ENCODE measurements around the gene GAS7.

Gene GAS7

DNA sequence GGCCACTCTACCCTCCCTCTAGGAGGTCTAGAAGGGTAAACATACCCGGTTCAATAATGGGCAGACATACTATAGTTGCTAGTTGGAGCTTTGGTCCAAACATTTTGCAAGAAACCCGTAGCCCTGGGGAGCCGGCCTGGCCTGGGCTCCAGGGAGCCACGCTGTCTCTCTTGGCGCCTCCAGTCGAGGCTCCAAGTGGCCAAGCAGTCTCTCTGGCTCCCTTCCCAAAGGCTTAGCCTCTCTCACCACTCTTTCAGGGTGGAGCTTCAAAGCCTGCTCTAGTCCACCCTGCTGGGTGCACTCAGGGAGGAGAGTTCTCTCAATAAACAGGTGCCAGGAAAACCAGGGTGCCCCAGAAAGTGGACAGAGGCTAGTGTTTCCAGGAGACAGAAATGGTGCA is 325.6 kb downstream of the GAS7 start:
- no peak overlapping the region for H3K4me3 ChIP-seq (ENCODE audit: low read length)
- TF ChIP-seq, protein P1, sequence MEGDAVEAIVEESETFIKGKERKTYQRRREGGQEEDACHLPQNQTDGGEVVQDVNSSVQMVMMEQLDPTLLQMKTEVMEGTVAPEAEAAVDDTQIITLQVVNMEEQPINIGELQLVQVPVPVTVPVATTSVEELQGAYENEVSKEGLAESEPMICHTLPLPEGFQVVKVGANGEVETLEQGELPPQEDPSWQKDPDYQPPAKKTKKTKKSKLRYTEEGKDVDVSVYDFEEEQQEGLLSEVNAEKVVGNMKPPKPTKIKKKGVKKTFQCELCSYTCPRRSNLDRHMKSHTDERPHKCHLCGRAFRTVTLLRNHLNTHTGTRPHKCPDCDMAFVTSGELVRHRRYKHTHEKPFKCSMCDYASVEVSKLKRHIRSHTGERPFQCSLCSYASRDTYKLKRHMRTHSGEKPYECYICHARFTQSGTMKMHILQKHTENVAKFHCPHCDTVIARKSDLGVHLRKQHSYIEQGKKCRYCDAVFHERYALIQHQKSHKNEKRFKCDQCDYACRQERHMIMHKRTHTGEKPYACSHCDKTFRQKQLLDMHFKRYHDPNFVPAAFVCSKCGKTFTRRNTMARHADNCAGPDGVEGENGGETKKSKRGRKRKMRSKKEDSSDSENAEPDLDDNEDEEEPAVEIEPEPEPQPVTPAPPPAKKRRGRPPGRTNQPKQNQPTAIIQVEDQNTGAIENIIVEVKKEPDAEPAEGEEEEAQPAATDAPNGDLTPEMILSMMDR (conservative IDR thresholded peaks at IDR 0.05; ENCODE audit: low read length), result no peak
- no peak for DNase-seq (ENCODE audit: low read depth)

DNA sequence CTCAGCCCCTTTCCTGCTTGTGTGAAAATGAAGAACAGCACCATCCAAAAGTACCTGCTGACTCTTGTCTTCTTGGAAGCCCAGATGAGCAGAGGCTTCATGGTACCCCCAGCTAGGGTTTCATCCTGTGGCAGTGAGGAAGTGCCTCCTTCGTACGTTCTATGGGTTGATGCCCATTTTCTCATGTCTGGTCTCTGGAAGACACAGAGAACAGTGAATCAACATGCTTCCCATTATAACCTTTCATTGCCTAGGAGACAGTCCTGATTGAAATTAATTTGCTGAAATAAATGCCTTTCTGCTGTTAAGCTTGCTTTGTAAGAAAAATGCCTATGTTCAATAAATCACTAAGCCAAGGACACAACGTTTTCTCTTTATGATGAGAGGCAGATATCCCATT is 329.9 kb downstream of the GAS7 start:
- H3K4me3 ChIP-seq (ENCODE audit: low read length), result no peak overlapping the region
- TF ChIP-seq, protein P1 (conservative IDR thresholded peaks at IDR 0.05; ENCODE audit: low read length), result no peak
- no peak for DNase-seq (ENCODE audit: low read depth)

DNA sequence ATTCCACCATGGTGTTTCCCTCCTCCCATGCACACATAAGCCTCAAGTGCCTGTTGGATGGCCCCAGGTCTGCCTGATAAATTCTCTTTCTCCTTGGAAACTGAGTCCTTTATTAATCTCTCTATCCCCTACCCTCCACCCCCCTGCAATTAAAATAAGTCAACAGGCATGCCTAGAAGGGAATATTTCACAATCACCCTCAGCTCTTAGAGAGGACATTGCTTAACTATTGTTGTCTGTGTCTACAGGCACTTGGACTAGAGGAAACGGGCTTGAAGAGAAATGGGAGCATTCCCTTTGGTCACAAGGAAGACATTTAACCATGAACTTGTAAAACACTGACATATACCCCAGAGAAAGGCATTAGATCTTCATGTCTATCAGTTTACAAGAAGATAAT is 332.8 kb downstream of the GAS7 start:
- TF ChIP-seq, protein P1 (conservative IDR thresholded peaks at IDR 0.05; ENCODE audit: low read length), result no peak
- no peak overlapping the region for H3K4me3 ChIP-seq (ENCODE audit: low read length)
- no peak for DNase-seq (ENCODE audit: low read depth)

DNA sequence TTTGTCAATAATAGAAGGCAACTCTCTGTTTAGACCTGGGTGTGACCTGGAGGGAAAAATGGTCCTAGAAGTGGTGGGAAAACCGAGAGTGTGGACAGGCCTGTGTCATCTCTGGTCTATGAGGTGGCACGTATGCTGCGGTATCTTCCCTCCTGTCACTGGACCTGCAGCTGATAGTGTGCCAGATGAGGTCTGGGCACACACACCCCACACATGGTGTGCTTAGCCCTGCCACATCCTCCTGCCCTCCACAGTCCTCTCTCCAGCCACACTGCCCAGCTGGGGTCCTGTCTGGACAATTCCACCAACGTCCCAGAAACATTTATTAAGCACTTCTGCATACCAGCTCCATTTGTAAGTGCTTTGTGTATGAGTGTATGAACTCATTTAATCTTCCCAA is 335.5 kb downstream of the GAS7 start:
- TF ChIP-seq, protein P1 (conservative IDR thresholded peaks at IDR 0.05; ENCODE audit: low read length), result no peak
- DNase-seq (ENCODE audit: low read depth), result no peak
- no peak overlapping the region for H3K4me3 ChIP-seq (ENCODE audit: low read length)

DNA sequence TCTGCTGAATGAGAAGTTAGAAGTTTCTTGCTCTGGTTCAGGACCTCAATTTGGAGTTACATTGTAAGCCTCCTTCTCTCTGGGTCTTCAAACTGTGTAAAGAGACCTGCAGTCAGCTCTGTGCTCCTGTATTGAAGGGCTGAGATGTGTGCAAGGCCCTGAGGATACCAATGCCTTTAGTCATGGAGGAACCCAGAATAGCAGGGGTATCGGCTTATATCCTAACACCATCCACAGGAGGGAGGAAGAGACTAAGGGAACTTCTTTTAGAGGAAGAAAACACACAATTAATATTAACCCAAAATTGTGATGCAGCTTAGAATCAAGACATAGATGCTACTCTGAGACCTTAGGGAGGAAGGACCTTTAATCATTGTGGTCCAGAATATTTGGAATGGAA is 336.2 kb downstream of the GAS7 start:
- no peak overlapping the region for H3K4me3 ChIP-seq (ENCODE audit: low read length)
- no peak for DNase-seq (ENCODE audit: low read depth)
- TF ChIP-seq, protein P1 (conservative IDR thresholded peaks at IDR 0.05; ENCODE audit: low read length), result no peak

DNA sequence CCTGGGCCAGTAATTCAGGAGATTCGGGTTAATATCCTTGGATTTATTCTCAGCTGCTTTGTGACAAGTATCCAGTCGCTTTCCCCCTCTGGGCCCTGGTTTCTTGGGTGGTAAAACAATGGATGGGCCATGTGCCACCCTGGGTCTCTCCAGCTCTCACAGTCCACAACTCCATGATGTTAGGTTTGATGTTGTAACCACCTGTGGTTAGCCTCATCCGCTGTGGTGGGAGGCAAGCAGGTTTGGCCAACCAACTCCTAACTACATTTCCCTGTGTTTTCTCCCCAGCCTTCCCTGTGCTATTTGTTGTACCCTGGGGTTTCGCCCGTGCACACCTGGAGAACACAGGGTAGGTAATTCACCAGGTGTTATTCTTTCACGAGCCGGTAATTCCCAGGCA is 337.6 kb downstream of the GAS7 start:
- DNase-seq (ENCODE audit: low read depth), result no peak
- H3K4me3 ChIP-seq (ENCODE audit: low read length), result no peak overlapping the region
- TF ChIP-seq, protein P1 (conservative IDR thresholded peaks at IDR 0.05; ENCODE audit: low read length), result no peak

Measured in AG10803 (cell line).